GM12878 (cell line): ENCODE measurements around the gene PCDHGC3. TPM values are rescaled to one million over a fixed set of nuclear protein-coding genes. Genes with fewer than 3 reads are reported as not detected.

Source experiments
- ATAC-seq: fragments of 200-7000 bp; cut with Tn5 transposase; 3 replicates; pipeline ENCODE4 v1.9.1; 2020; ENCODE audit warnings: mild to moderate bottlenecking, moderate library complexity
- BruUV-seq: library from RNA; stranded (reverse); fragments of 400-500 nt; replicated peaks from 2 replicates; lab custom pipeline; 2021; lab: Mats Ljungman, UMichigan
- CTCF ChIA-PET: fragments of 300-600 bp; sonication (Branson Sonifier 250); formaldehyde crosslinking; extraction: SDS; loops from one replicate; lab custom pipeline; 2021; ENCODE audit warnings: inconsistent platforms; lab: Yijun Ruan, JAX
- POLR2A ChIA-PET: fragments of 350-600 bp; formaldehyde crosslinking; extraction: SDS; loops from one replicate; lab custom pipeline; 2021; ENCODE audit warnings: inconsistent platforms; lab: Charles Lee
- RAD21 ChIA-PET: fragments of 300-600 bp; sonication (Branson Sonifier 250); formaldehyde crosslinking; loops from one replicate; lab custom pipeline; 2023; ENCODE audit warnings: antibody characterized with exemption; ENCODE audit not compliant: unreplicated experiment; lab: Charles Lee
- SMC1A ChIA-PET: fragments of 300-600 bp; sonication (Branson Sonifier 250); formaldehyde crosslinking; loops from one replicate; lab custom pipeline; 2023; ENCODE audit not compliant: unreplicated experiment, uncharacterized antibody; lab: Charles Lee
- DNase-seq: peaks from one replicate; pipeline ENCODE4 v3.0.0-alpha.2; 2011; ENCODE audit warnings: low read depth, low spot score
- FAIRE-seq: peaks from 3 replicates; lab custom pipeline; 2011; peaks lifted over from hg19 to GRCh38; lab: Jason Lieb, UNC
- H2AFZ ChIP-seq: 2 replicates; pipeline ENCODE4 v1.6.0; 2011; ENCODE audit warnings: low read depth, low read length, control low read depth; ENCODE audit not compliant: control insufficient read depth
- H3K27ac ChIP-seq: 2 replicates; pipeline ENCODE4 v1.5.1; 2011; ENCODE audit warnings: control low read depth; ENCODE audit not compliant: control insufficient read depth, insufficient read depth
- H3K27me3 ChIP-seq, 2 experiments: replicated peaks in 1 of 2; 2 replicates each; pipeline versions ENCODE4 v1.6.0 to v1.6.1; 2011; ENCODE audit warnings: low read length in 1 of 2; ENCODE audit not compliant: control insufficient read depth in 2 of 2, insufficient read depth in 2 of 2
- H3K36me3 ChIP-seq, 2 experiments: 2 replicates each; pipeline ENCODE4 v1.5.1; 2011; ENCODE audit warnings: low read length in 1 of 2; ENCODE audit not compliant: control insufficient read depth in 2 of 2, insufficient read depth in 2 of 2
- H3K4me1 ChIP-seq: 2 replicates; pipeline ENCODE4 v1.6.1; 2011; ENCODE audit warnings: mild to moderate bottlenecking, low read length, moderate library complexity, mixed read lengths; ENCODE audit not compliant: control insufficient read depth, insufficient read depth
- H3K4me2 ChIP-seq: 2 replicates; pipeline ENCODE4 v1.6.0; 2011; ENCODE audit warnings: control low read depth; ENCODE audit not compliant: control insufficient read depth, insufficient read depth
- H3K4me3 ChIP-seq: fragments of 200-600 bp; sonication (generic); 2 replicates; pipeline ENCODE4 v1.5.1; 2016
- H3K79me2 ChIP-seq: 2 replicates; pipeline ENCODE4 v1.6.0; 2011; ENCODE audit warnings: low read length; ENCODE audit not compliant: control insufficient read depth, insufficient read depth
- H3K9ac ChIP-seq: 2 replicates; pipeline ENCODE4 v1.8.0; 2011; ENCODE audit warnings: low read length, control low read depth, mixed read lengths; ENCODE audit not compliant: control insufficient read depth, insufficient read depth
- H3K9me3 ChIP-seq: replicated peaks from 3 replicates; pipeline ENCODE4 v1.5.1; 2011; ENCODE audit warnings: mild to moderate bottlenecking, low read length; ENCODE audit not compliant: control insufficient read depth, insufficient read depth
- H4K20me1 ChIP-seq: 2 replicates; pipeline ENCODE4 v1.6.0; 2011; ENCODE audit not compliant: control insufficient read depth, insufficient read depth
- SMARCA5 ChIP-seq: fragments of 450-650 bp; IDR thresholded peaks from 2 replicates; pipeline ENCODE4 v1.6.1; 2017; ENCODE audit warnings: mild to moderate bottlenecking
- WGBS: methylation state at CpG from one replicate; pipeline ENCODE4 v1.1.6; 2016; ENCODE audit warnings: low lambda C conversion rate; ENCODE audit not compliant: insufficient replicate concordance, insufficient coverage; ENCODE audit errors: missing lambda C conversion rate; 5-methylcytosine and 5-hydroxymethylcytosine counted together
- in situ Hi-C: fragments of 300-500 bp; cut with MboI; formaldehyde crosslinking; loops from 9 replicates; pipeline ENCODE4 v1.14.3; 2018; ENCODE audit warnings: mixed read lengths
- intact Hi-C: fragments of 100-400 bp; cut with micrococcal nuclease; formaldehyde crosslinking; loops from one replicate; pipeline ENCODE4 v1.14.2; 2022; ENCODE audit not compliant: unreplicated experiment
- polyA plus RNA-seq, 11 experiments: library from polyadenylated mRNA; depleted of rRNA in 4 of 11; unstranded in 6 of 11; stranded (reverse) in 5 of 11; fragments of >200 nt; fragmentation: Nextera tagmentation in 4 of 11; fragmentation: Illumina TruSeq in 1 of 11; extraction: Ambion mirVana in 4 of 11; extraction: Trizol in 1 of 11; gene quantifications; 1 replicate in 1 of 11; 2 replicates in 10 of 11; pipeline versions ENCODE4 v1.2.1 to v1.2.3, GENCODE V29; 2011 to 2016; ENCODE audit warnings: inconsistent platforms in 2 of 11, missing spikeins in 2 of 11, low read depth in 1 of 11
- total RNA-seq, 4 experiments: library from RNA; depleted of rRNA in 3 of 4; stranded (reverse); fragments of >200 nt in 3 of 4; fragmentation: Illumina TruSeq in 1 of 4; extraction: Trizol in 1 of 4; gene quantifications; 2 replicates each; pipeline versions ENCODE4 v1.2.1 to v1.2.3, GENCODE V29; 2013 to 2021
- TF ChIP-seq, protein P1 (sequence below): fragments of 150-350 bp; IDR thresholded peaks from 2 replicates; pipeline ENCODE4 v1.6.1; 2016; ENCODE audit warnings: low read depth, low read length

Gene PCDHGC3
- total and polyA plus RNA-seq, 10 of the 15 experiments (the other 5 are each of a cell fraction or from before 2014, with no cell fraction given) = 0.53 to 22.1 (median 12.0) TPM

DNA sequence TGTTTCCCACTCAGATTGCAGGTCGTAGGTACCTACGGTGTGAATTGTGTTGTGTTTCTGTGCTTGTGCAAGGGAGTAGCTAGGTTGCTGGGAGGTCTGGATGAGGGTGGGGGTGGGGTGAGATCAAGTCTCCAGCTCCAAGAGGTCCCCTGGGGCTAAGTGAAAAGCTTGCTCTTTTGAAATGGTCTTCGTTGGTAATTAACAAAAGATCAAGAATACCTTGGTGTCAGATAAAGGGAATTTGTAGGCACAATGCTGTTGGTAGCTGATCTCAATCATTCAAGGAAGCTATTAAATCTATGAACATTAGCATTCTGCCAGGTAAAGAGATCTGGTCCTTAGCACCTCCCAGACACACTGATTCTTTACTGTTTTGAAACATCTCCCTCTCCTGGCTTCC is 8.1 kb downstream of the PCDHGC3 start:
- ChIA-PET RAD21 (interaction anchor here (1.5 to 1.6 kb wide), 2 partner anchors 8 to 80 kb away, joined by 4 to 6 read pairs; partner anchors contain the start of gene PCDHGC3), POLR2A (interaction anchor here (1.2 kb wide), 1 partner anchor 22 kb away, joined by 3 read pairs; no protein-coding TSS in a partner anchor), SMC1A (interaction anchor here (0.6 to 1.7 kb wide), 6 partner anchors 8 to 336 kb away, joined by 3 to 6 read pairs (median 3); partner anchors contain the start of gene PCDHGC3), CTCF (interaction anchor here (0.7 to 8.1 kb wide), 12 partner anchors 9 to 104 kb away, joined by 3 to 90 read pairs (median 5); partner anchors contain the start of genes PCDHGA11, PCDHGA12 and PCDHGC3)
- Histone ChIP-seq H3K36me3 (no peaks in the 10 kb centered on the region; a peak in 1 of 4 replicates), H3K4me3 (peak overlapping the region; percentile 36), H3K4me2 (no peak overlapping the region), H3K27ac (no peak overlapping the region), H3K79me2 (no peaks in the 10 kb centered on the region), H3K9ac (no peak overlapping the region), H2AFZ (no peak overlapping the region), H3K9me3 (no peaks in the 10 kb centered on the region), H3K27me3 (peaks cover 0 to 3% of the 10 kb centered on the region in 2 experiments; a peak in 2 of 4 replicates), H3K4me1 (peaks cover 9% of the 10 kb centered on the region), H4K20me1 (no peaks in the 10 kb centered on the region)
- no peak for TF ChIP-seq SMARCA5
- TF ChIP-seq, protein P1, sequence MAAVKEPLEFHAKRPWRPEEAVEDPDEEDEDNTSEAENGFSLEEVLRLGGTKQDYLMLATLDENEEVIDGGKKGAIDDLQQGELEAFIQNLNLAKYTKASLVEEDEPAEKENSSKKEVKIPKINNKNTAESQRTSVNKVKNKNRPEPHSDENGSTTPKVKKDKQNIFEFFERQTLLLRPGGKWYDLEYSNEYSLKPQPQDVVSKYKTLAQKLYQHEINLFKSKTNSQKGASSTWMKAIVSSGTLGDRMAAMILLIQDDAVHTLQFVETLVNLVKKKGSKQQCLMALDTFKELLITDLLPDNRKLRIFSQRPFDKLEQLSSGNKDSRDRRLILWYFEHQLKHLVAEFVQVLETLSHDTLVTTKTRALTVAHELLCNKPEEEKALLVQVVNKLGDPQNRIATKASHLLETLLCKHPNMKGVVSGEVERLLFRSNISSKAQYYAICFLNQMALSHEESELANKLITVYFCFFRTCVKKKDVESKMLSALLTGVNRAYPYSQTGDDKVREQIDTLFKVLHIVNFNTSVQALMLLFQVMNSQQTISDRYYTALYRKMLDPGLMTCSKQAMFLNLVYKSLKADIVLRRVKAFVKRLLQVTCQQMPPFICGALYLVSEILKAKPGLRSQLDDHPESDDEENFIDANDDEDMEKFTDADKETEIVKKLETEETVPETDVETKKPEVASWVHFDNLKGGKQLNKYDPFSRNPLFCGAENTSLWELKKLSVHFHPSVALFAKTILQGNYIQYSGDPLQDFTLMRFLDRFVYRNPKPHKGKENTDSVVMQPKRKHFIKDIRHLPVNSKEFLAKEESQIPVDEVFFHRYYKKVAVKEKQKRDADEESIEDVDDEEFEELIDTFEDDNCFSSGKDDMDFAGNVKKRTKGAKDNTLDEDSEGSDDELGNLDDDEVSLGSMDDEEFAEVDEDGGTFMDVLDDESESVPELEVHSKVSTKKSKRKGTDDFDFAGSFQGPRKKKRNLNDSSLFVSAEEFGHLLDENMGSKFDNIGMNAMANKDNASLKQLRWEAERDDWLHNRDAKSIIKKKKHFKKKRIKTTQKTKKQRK = no peak
- no TSS peak for BruUV-seq
- intact Hi-C loops = no loop called here
- DNase-seq = no peak
- FAIRE-seq = no peak
- 76% methylated on average over 3 of the region's 3 CpGs for WGBS
- no peak for ATAC-seq
- in situ Hi-C loops = no loop called here
